Neural crest cell (in vitro differentiated cells): ENCODE results near the gene DNAL4. TPM values are rescaled to one million over a fixed set of nuclear protein-coding genes. Genes with fewer than 3 reads are reported as not detected.

ENCODE experiments used
- DNase-seq: peaks from one replicate; pipeline ENCODE4 v3.0.0; 2021; ENCODE audit warnings: low read depth, mixed read lengths, low spot score
- H3K27ac Mint-ChIP-seq: one replicate; pipeline ENCODE4 v1.8.0; 2021; ENCODE audit warnings: mild to moderate bottlenecking, mixed read lengths; ENCODE audit not compliant: unreplicated experiment
- H3K27me3 Mint-ChIP-seq: 2 replicates; pipeline ENCODE4 v1.8.0; 2021; ENCODE audit warnings: low read depth, mild to moderate bottlenecking, mixed read lengths
- H3K36me3 Mint-ChIP-seq: 2 replicates; pipeline ENCODE4 v1.8.0; 2021; ENCODE audit warnings: low read depth, mild to moderate bottlenecking, mixed read lengths
- H3K4me1 Mint-ChIP-seq: 2 replicates; pipeline ENCODE4 v1.8.0; 2021; ENCODE audit warnings: mixed read lengths
- H3K4me3 Mint-ChIP-seq: one replicate; pipeline ENCODE4 v1.8.0; 2021; ENCODE audit warnings: mild to moderate bottlenecking, mixed read lengths
- H3K9me3 Mint-ChIP-seq: 2 replicates; pipeline ENCODE4 v1.8.0; 2021; ENCODE audit warnings: mixed read lengths
- CTCF ChIP-seq: fragments of 200-600 bp; sonication (generic); conservative IDR thresholded peaks from 2 replicates; pipeline ENCODE4 v1.5.0; 2021; ENCODE audit warnings: antibody characterized with exemption, mild to moderate bottlenecking
- total RNA-seq: library from RNA; stranded (reverse); gene quantifications from 2 replicates; pipeline ENCODE4 v1.2.1, GENCODE V29; 2021

The DNAL4 gene
- total RNA-seq, 1 donor from 2014 or later = 18.9 TPM

GRCh38 chr22:38753948-38754750, 39.8 kb downstream of the DNAL4 start:
- peak overlapping the region; percentile 82 for H3K4me3 Mint-ChIP-seq
- H3K9me3 Mint-ChIP-seq = no peaks in the 10 kb centered on the region
- H3K36me3 Mint-ChIP-seq = no peaks in the 10 kb centered on the region
- no peaks in the 10 kb centered on the region for H3K27me3 Mint-ChIP-seq
- H3K4me1 Mint-ChIP-seq = peaks cover 31% of the 10 kb centered on the region
- DNase-seq = no peak
- H3K27ac Mint-ChIP-seq = no peak overlapping the region
- no peak for TF ChIP-seq CTCF

GRCh38 chr22:38751422-38752346, 42.3 kb downstream of the DNAL4 start:
- H3K27ac Mint-ChIP-seq = no peak overlapping the region
- H3K9me3 Mint-ChIP-seq = no peaks in the 10 kb centered on the region
- H3K36me3 Mint-ChIP-seq = no peaks in the 10 kb centered on the region
- TF ChIP-seq CTCF = no peak
- H3K4me1 Mint-ChIP-seq = peaks cover 20% of the 10 kb centered on the region
- H3K4me3 Mint-ChIP-seq = no peak overlapping the region
- no peak for DNase-seq
- no peaks in the 10 kb centered on the region for H3K27me3 Mint-ChIP-seq

GRCh38 chr22:38751066-38751421, 42.9 kb downstream of the DNAL4 start:
- Mint-ChIP-seq H3K4me1 (peaks cover 17% of the 10 kb centered on the region), H3K4me3 (no peak overlapping the region), H3K36me3 (no peaks in the 10 kb centered on the region), H3K9me3 (no peaks in the 10 kb centered on the region), H3K27me3 (no peaks in the 10 kb centered on the region), H3K27ac (no peak overlapping the region)
- DNase-seq = no peak
- TF ChIP-seq CTCF = no peak

- H3K9me3 Mint-ChIP-seq = no peaks in the 10 kb centered on the region
- H3K27ac Mint-ChIP-seq = no peak overlapping the region
- no peaks in the 10 kb centered on the region for H3K36me3 Mint-ChIP-seq
- H3K4me3 Mint-ChIP-seq = no peak overlapping the region
- no peaks in the 10 kb centered on the region for H3K27me3 Mint-ChIP-seq
- H3K4me1 Mint-ChIP-seq = peaks cover 17% of the 10 kb centered on the region
- DNase-seq = no peak
- TF ChIP-seq CTCF = no peak
Measured at GRCh38 chr22:38750638-38751037, 43.3 kb downstream of the DNAL4 start.

- no peaks in the 10 kb centered on the region for H3K27me3 Mint-ChIP-seq
- H3K9me3 Mint-ChIP-seq = no peaks in the 10 kb centered on the region
- TF ChIP-seq CTCF = no peak
- H3K36me3 Mint-ChIP-seq = no peaks in the 10 kb centered on the region
- no peak overlapping the region for H3K27ac Mint-ChIP-seq
- peaks cover 15% of the 10 kb centered on the region for H3K4me1 Mint-ChIP-seq
- H3K4me3 Mint-ChIP-seq = no peak overlapping the region
- no peak for DNase-seq
Measured at GRCh38 chr22:38750104-38750503, 43.8 kb downstream of the DNAL4 start.
